Fibroblast of mammary gland (primary cell): ENCODE data around the gene STK38L.

Source experiments
- DNase-seq: peaks from one replicate; pipeline ENCODE4 v3.0.0-alpha.2; 2010; ENCODE audit warnings: low read depth
- H3K4me3 ChIP-seq: 2 replicates; pipeline ENCODE4 v1.5.1; 2011; ENCODE audit warnings: low read depth, mild to moderate bottlenecking, low read length, moderate library complexity; ENCODE audit not compliant: control insufficient read depth
- TF ChIP-seq, protein P1 (sequence below): conservative IDR thresholded peaks from 2 replicates; pipeline ENCODE4 v1.5.1; 2011; ENCODE audit warnings: low read depth, low read length, inconsistent platforms; ENCODE audit not compliant: control insufficient read depth, insufficient read depth

Gene STK38L

DNA sequence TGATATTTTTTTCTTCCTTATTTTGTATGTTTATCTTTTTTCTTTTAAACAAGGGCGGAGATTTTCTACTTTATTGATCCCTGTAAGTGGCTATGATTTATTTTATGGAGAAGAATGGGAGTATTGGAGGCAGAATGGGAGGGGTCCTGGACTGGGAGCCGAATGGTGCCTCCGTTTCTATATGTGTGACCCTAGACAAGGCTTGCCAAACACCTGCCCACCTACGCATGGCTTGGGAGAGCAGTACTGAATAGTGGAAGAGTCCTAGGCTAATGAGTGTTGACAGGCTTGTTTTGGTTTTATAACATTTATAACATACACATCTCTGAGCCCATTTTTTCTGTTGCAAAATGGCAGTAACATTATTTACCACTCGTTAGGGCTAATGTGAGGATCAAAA, 29.0 kb downstream of the STK38L start:
- H3K4me3 ChIP-seq = no peak overlapping the region
- TF ChIP-seq, protein P1, sequence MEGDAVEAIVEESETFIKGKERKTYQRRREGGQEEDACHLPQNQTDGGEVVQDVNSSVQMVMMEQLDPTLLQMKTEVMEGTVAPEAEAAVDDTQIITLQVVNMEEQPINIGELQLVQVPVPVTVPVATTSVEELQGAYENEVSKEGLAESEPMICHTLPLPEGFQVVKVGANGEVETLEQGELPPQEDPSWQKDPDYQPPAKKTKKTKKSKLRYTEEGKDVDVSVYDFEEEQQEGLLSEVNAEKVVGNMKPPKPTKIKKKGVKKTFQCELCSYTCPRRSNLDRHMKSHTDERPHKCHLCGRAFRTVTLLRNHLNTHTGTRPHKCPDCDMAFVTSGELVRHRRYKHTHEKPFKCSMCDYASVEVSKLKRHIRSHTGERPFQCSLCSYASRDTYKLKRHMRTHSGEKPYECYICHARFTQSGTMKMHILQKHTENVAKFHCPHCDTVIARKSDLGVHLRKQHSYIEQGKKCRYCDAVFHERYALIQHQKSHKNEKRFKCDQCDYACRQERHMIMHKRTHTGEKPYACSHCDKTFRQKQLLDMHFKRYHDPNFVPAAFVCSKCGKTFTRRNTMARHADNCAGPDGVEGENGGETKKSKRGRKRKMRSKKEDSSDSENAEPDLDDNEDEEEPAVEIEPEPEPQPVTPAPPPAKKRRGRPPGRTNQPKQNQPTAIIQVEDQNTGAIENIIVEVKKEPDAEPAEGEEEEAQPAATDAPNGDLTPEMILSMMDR = no peak
- DNase-seq = no peak

DNA sequence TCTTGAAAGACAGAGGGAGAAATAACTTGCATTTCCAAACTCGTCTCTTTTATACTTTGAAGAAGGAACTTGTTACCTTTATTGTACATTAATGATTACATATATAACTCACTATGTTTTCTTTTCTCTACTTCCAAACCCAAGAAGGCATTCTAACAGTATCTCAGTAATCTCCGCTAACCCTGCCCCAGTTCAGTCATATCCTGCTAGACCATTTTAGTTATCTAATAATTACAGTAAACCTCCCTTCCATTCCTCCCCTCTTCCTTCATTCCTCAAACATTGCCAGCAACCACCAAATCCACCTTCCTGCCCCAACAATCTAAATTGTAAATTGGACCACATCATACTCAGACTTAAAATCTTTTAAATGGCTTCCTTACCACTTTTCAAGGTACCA, 30.6 kb downstream of the STK38L start:
- H3K4me3 ChIP-seq = no peak overlapping the region
- TF ChIP-seq, protein P1 = no peak
- no peak for DNase-seq

- TF ChIP-seq, protein P1 = no peak
- H3K4me3 ChIP-seq = no peak overlapping the region
- no peak for DNase-seq
Observed at GRCh38 chr12:27276275-27276674, 32.2 kb downstream of the STK38L start.

- peak; percentile 93 for DNase-seq
- TF ChIP-seq, protein P1 = no peak
Observed at GRCh38 chr12:27277846-27278260, 33.8 kb downstream of the STK38L start.

GRCh38 chr12:27279826-27280225, 35.7 kb downstream of the STK38L start:
- TF ChIP-seq, protein P1 = no peak
- H3K4me3 ChIP-seq = no peak overlapping the region
- DNase-seq = no peak

More at GRCh38 chr12:27277846-27278260, 33.8 kb downstream of the STK38L start:
- no peak overlapping the region for H3K4me3 ChIP-seq

- DNase-seq = no peak
- TF ChIP-seq, protein P1 = no peak
- H3K4me3 ChIP-seq = no peak overlapping the region
Observed at GRCh38 chr12:27280412-27280811, 36.3 kb downstream of the STK38L start.

GRCh38 chr12:27282754-27283153, 38.7 kb downstream of the STK38L start:
- no peak for DNase-seq
- H3K4me3 ChIP-seq = no peak overlapping the region
- TF ChIP-seq, protein P1 = no peak
